Measurements from ENCODE around the gene COQ3.

The COQ3 gene

DNA sequence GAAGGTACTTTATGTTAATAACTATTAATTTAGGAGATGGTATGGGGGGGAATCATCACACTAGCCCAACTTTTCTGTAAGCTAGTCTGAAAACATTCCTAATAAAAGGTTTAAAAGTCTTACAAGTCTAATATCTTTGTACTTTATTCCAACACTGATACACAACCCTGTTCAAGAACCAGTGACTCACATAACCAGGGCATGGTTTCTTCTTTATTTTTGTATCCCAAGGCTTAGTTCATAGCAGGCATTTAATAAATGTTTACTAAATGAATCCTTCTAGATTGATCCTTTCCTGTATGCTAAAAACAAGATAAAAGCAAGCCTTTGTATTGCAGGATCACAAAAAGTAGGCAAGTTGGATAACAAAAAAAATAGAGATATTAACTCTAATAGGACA lies 21.5 kb upstream of the COQ3 start:
- TF ChIP-seq, protein P1, sequence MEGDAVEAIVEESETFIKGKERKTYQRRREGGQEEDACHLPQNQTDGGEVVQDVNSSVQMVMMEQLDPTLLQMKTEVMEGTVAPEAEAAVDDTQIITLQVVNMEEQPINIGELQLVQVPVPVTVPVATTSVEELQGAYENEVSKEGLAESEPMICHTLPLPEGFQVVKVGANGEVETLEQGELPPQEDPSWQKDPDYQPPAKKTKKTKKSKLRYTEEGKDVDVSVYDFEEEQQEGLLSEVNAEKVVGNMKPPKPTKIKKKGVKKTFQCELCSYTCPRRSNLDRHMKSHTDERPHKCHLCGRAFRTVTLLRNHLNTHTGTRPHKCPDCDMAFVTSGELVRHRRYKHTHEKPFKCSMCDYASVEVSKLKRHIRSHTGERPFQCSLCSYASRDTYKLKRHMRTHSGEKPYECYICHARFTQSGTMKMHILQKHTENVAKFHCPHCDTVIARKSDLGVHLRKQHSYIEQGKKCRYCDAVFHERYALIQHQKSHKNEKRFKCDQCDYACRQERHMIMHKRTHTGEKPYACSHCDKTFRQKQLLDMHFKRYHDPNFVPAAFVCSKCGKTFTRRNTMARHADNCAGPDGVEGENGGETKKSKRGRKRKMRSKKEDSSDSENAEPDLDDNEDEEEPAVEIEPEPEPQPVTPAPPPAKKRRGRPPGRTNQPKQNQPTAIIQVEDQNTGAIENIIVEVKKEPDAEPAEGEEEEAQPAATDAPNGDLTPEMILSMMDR (IDR thresholded peaks at IDR 0.05): no peak
- Histone ChIP-seq H3K4me3 (no peak overlapping the region), H3K27ac (no peak overlapping the region)
- DNase-seq (ENCODE audit: low spot score): no peak

DNA sequence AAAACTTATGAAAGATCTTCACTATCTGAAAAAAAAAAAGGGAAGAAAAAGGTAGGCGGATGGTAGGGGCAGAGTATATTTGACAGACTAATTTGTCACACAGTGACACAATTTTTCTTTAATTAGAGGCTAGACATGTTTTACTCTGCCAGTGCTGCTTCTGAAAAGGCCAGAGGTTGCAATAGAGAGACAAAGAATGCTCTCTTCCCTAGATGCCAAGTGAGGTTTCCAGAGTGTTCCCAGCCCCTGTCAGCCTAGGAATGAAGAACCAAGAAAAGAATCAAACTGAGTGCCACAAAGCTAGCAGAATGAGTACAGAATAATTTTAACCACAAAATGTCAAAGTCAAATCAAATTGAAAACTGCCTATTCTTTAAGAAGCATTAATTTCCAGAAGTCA lies 18.1 kb upstream of the COQ3 start:
- no peak overlapping the region for H3K27ac ChIP-seq
- no peak for DNase-seq (ENCODE audit: low spot score)
- no peak overlapping the region for H3K4me3 ChIP-seq
- TF ChIP-seq, protein P1 (IDR thresholded peaks at IDR 0.05): no peak

DNA sequence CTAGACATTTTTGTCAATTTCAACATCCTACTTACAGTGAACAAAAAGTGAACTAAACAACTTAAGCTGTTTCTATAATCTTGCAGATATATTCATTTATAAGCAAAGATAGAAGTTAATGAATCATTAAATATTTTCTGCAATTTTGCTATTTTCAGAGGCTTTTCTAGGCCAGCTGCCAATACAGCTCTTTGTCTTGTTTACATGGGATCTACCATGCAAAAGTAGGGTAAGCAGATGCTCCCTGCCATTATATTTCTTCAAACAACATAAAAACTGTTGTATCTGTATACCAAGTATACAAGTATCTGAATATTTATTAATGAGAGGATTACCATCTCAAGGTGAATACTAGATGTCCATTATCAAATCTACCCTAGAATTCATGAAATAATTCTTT lies 15.7 kb upstream of the COQ3 start:
- TF ChIP-seq, protein P1 (IDR thresholded peaks at IDR 0.05): no peak
- no peak for DNase-seq (ENCODE audit: low spot score)
- Histone ChIP-seq H3K4me3 (no peak overlapping the region), H3K27ac (no peak overlapping the region)

DNA sequence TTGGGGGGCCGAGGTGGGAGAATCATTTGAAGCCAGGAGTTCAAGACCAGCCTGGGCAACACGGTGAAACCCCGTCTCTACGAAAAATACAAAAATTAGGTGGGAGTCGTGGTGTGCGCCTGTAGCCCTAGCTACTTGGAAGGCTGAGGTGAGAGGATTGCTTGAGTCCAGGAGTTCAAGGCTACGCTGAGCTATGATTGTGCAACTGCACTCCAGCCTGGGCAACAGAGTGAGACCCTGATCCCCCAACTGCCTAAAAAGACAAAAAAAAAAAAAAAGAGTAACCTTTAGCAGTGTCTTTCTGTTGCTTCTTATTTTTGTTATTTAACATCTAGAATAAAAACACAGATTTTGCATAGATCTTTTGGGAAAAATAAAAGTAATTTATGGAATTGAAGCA lies 13.1 kb upstream of the COQ3 start:
- H3K27ac ChIP-seq: no peak overlapping the region
- DNase-seq (ENCODE audit: low spot score): no peak
- TF ChIP-seq, protein P1 (IDR thresholded peaks at IDR 0.05): no peak
- no peak overlapping the region for H3K4me3 ChIP-seq

DNA sequence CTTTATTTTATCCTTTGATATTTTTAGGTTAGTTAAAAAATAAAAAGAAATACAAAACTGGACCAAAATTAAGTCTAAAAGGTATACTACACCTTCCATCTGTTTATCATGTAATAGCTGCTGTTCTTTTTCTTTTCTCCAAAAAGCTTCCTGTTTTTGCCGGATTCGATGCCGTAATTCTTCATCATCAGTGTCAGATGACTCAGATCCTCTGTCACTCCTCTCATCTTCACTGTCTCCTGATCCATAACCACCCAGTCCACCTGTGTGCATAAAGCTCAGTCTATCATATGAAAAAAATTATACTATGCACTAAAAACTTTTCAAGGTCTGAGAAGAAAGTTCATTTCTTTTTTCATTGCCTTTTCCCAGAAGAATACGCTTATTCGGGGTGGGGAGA lies 8.5 kb upstream of the COQ3 start:
- no peak for DNase-seq (ENCODE audit: low spot score)
- Histone ChIP-seq H3K4me3 (no peak overlapping the region), H3K27ac (no peak overlapping the region)
- TF ChIP-seq, protein P1 (IDR thresholded peaks at IDR 0.05): no peak

DNA sequence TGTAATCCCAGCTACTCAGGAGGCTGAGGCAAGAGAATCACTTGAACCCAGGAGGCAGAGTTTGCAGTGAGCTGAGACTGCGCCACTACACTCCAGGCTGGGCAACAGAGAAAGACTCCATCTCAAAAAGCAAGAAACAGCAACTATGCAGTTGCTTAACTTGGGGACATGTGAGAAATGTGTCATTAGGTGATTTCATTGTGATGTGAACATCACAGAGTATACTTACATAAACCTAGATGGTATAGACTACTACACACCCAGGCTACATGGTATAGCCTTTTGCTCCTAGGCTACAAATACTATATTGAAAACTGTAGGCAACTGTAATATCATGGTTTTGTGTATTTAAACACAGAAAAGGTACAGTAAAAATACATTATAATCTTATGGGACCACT lies 3.3 kb upstream of the COQ3 start:
- no peak for DNase-seq (ENCODE audit: low spot score)
- H3K27ac ChIP-seq: no peak overlapping the region
- H3K4me3 ChIP-seq: no peak overlapping the region
- TF ChIP-seq, protein P1 (IDR thresholded peaks at IDR 0.05): no peak

DNA sequence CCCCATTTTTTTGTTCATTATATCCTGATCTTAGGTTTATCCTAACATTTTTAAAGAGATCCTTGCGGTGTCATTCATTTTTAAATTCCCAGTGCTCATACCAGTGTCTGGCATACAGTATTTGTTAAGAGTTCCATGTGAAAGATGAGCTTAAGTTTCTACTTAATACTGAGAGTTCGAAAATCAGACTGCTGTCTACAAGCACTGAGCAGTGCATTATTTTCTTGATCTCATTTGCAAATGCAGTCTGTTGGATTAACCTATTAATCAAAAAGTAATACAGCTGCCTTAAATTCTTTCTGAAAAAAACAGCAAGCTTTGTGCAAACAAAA lies 663 bp downstream of the COQ3 start:
- TF ChIP-seq, protein P1 (IDR thresholded peaks at IDR 0.05): no peak
- peak overlapping the region; percentile 87 for H3K4me3 ChIP-seq
- peak overlapping the region; percentile 58 to 90 for H3K27ac ChIP-seq
- no peak for DNase-seq (ENCODE audit: low spot score)
